K562 (cell line): ENCODE measurements around the gene TXLNB. TPM values are rescaled to one million over a fixed set of nuclear protein-coding genes. Genes with fewer than 3 reads are reported as not detected.

ENCODE experiments used
- KAT7 ChIP-seq: sonication (generic); formaldehyde crosslinking; IDR thresholded peaks from 2 replicates; pipeline ENCODE4 v1.8.0; 2022; ENCODE audit warnings: missing genetic modification reagents, mild to moderate bottlenecking, borderline replicate concordance
- MGA ChIP-seq: fragments of 450-650 bp; IDR thresholded peaks from 2 replicates; pipeline ENCODE4 v1.6.1; 2016; ENCODE audit warnings: mild to moderate bottlenecking, moderate library complexity
- MTF1 ChIP-seq: fragments of 250-450 bp; sonication (Bioruptor Pico); IDR thresholded peaks from 2 replicates; pipeline ENCODE4 v1.9.0; 2021; ENCODE audit warnings: moderate library complexity, mild to moderate bottlenecking, inconsistent platforms, borderline replicate concordance
- POLR2H ChIP-seq: IDR thresholded peaks from 2 replicates; pipeline ENCODE4 v1.6.1; 2016; ENCODE audit warnings: missing genetic modification characterization, low read depth, mild to moderate bottlenecking, control low read depth, missing compliant biosample characterization, moderate library complexity
- RB1 ChIP-seq: fragments of 450-650 bp; IDR thresholded peaks from 2 replicates; pipeline ENCODE4 v1.6.1; 2017; ENCODE audit warnings: low read depth, mild to moderate bottlenecking
- ZKSCAN8 ChIP-seq: fragments of 200-800 bp; sonication (Bioruptor generic); IDR thresholded peaks from 2 replicates; pipeline ENCODE4 v1.6.1; 2016; ENCODE audit warnings: missing genetic modification characterization, missing compliant biosample characterization
- ZNF512 ChIP-seq: IDR thresholded peaks from 2 replicates; pipeline ENCODE4 v1.6.1; 2016; ENCODE audit warnings: missing genetic modification characterization, missing compliant biosample characterization
- ZNF668 ChIP-seq: fragments of 250-450 bp; sonication (Bioruptor Pico); IDR thresholded peaks from 2 replicates; pipeline ENCODE4 v1.8.0; 2022; ENCODE audit warnings: mild to moderate bottlenecking, inconsistent platforms
- polyA plus RNA-seq, 8 experiments: library from polyadenylated mRNA; depleted of rRNA in 4 of 8; stranded (reverse) in 5 of 8; unstranded in 3 of 8; fragments of >200 nt; fragmentation: Nextera tagmentation in 2 of 8; fragmentation: Illumina TruSeq in 1 of 8; extraction: Ambion mirVana in 2 of 8; extraction: Trizol in 1 of 8; gene quantifications; 2 replicates each; pipeline versions ENCODE4 v1.2.1 to v1.2.3, GENCODE V29; 2011 to 2014; ENCODE audit warnings: inconsistent platforms in 1 of 8, missing spikeins in 1 of 8
- total RNA-seq, 7 experiments: library from RNA; depleted of rRNA in 6 of 7; stranded (reverse); fragments of >200 nt in 6 of 7; fragmentation: Illumina TruSeq in 2 of 7; extraction: Trizol in 2 of 7; gene quantifications; 2 replicates each; pipeline versions ENCODE4 v1.2.1 to v1.2.3, GENCODE V29; 2011 to 2021; ENCODE audit warnings: low replicate concordance in 1 of 7

TXLNB gene
- total and polyA plus RNA-seq, 9 of the 15 experiments (the other 6 are each of a cell fraction or from before 2014, with no cell fraction given), result not detected

GRCh38 chr6:139311831-139312230, 20.0 kb upstream of the TXLNB start (continued):
- TF ChIP-seq MGA (no peak), MTF1 (CRISPR knock-in tag) (no peak), ZNF512 (tag) (no peak), KAT7 (no peak), ZNF668 (no peak), POLR2H (tag) (no peak), RB1 (no peak), ZKSCAN8 (CRISPR knock-in tag) (no peak)
